Neuronal stem cell (in vitro differentiated cells): ENCODE results near the gene KRTAP4-9.
"Not testable (repeated sequence)": the region's sequence is repeated elsewhere in the genome, so short reads cannot be mapped to it uniquely, and the experiment has no call there.

Source experiments
- DNase-seq: peaks from one replicate; pipeline ENCODE4 v3.0.0-alpha.2; 2013; ENCODE audit warnings: low spot score
- H2AFZ ChIP-seq: one replicate; pipeline ENCODE4 v1.6.1; 2013; ENCODE audit warnings: mild to moderate bottlenecking, low read length, inconsistent platforms
- H2AK5ac ChIP-seq: 2 replicates; pipeline ENCODE4 v1.6.1; 2013; ENCODE audit warnings: low read depth, mild to moderate bottlenecking, inconsistent platforms, low read length, moderate library complexity, mixed read lengths
- H2BK120ac ChIP-seq: 2 replicates; pipeline ENCODE4 v1.6.1; 2013; ENCODE audit warnings: low read depth, mild to moderate bottlenecking, inconsistent platforms, low read length, moderate library complexity, mixed read lengths
- H2BK12ac ChIP-seq: one replicate; pipeline ENCODE4 v1.6.1; 2013; ENCODE audit warnings: low read length, inconsistent platforms
- H2BK15ac ChIP-seq: 2 replicates; pipeline ENCODE4 v1.6.1; 2013; ENCODE audit warnings: mild to moderate bottlenecking, low read length, inconsistent platforms, mixed read lengths
- H2BK5ac ChIP-seq: one replicate; pipeline ENCODE4 v1.6.1; 2013; ENCODE audit warnings: inconsistent platforms, mild to moderate bottlenecking, low read length, moderate library complexity
- H3K14ac ChIP-seq: one replicate; pipeline ENCODE4 v1.6.1; 2013; ENCODE audit warnings: low read length, inconsistent platforms
- H3K18ac ChIP-seq: 2 replicates; pipeline ENCODE4 v1.6.1; 2013; ENCODE audit warnings: low read length, inconsistent platforms
- H3K23ac ChIP-seq: 2 replicates; pipeline ENCODE4 v1.6.1; 2013; ENCODE audit warnings: low read depth, mild to moderate bottlenecking, mixed read lengths, low read length, inconsistent platforms; ENCODE audit not compliant: poor library complexity
- H3K27ac ChIP-seq: replicated peaks from 3 replicates; pipeline ENCODE4 v1.5.1; 2013; ENCODE audit warnings: low read length, inconsistent platforms
- H3K27me3 ChIP-seq, 3 experiments: 2 replicates each; pipeline ENCODE4 v1.6.1; 2013; ENCODE audit warnings: low read length in 3 of 3, mild to moderate bottlenecking in 2 of 3, inconsistent platforms in 1 of 3, low read depth in 1 of 3, mixed read lengths in 1 of 3, moderate library complexity in 1 of 3; ENCODE audit not compliant: control insufficient read depth in 3 of 3, insufficient read depth in 3 of 3
- H3K36me3 ChIP-seq, 2 donors: replicated peaks in 1 of 2; 2 replicates each; pipeline ENCODE4 v1.6.1; 2013; ENCODE audit warnings: low read length in 2 of 2; ENCODE audit not compliant: control insufficient read depth in 2 of 2, insufficient read depth in 2 of 2
- H3K4ac ChIP-seq: 2 replicates; pipeline ENCODE4 v1.6.1; 2013; ENCODE audit warnings: inconsistent platforms, mild to moderate bottlenecking, low read length, moderate library complexity
- H3K4me1 ChIP-seq, 2 donors: 1 replicate in 1 of 2; 2 replicates in 1 of 2; pipeline ENCODE4 v1.6.1; 2013; ENCODE audit warnings: low read length in 2 of 2, low read depth in 1 of 2; ENCODE audit not compliant: control insufficient read depth in 2 of 2, insufficient read depth in 1 of 2
- H3K4me2 ChIP-seq: one replicate; pipeline ENCODE4 v1.6.1; 2013; ENCODE audit warnings: mild to moderate bottlenecking, low read length, inconsistent platforms; ENCODE audit not compliant: insufficient read depth, poor library complexity, severe bottlenecking
- H3K4me3 ChIP-seq, 2 donors: 2 replicates each; pipeline ENCODE4 v1.5.1; 2013; ENCODE audit warnings: low read length in 2 of 2, mild to moderate bottlenecking in 2 of 2, inconsistent platforms in 1 of 2, moderate library complexity in 1 of 2
- H3K79me1 ChIP-seq: one replicate; pipeline ENCODE4 v1.6.1; 2013; ENCODE audit warnings: low read depth, mild to moderate bottlenecking, inconsistent platforms, low read length, moderate library complexity
- H3K9ac ChIP-seq: one replicate; pipeline ENCODE4 v1.6.1; 2013; ENCODE audit warnings: mild to moderate bottlenecking, low read depth, low read length, inconsistent platforms; ENCODE audit not compliant: poor library complexity
- H3K9me3 ChIP-seq, 2 donors: replicated peaks in 1 of 2; 2 replicates each; pipeline versions ENCODE3 to v1.6.1; 2013; ENCODE audit warnings: low read length in 2 of 2, mild to moderate bottlenecking in 2 of 2, inconsistent platforms in 1 of 2, low read depth in 1 of 2, mixed read lengths in 1 of 2, moderate library complexity in 1 of 2; ENCODE audit not compliant: control insufficient read depth in 2 of 2, insufficient read depth in 1 of 2
- H4K8ac ChIP-seq: one replicate; pipeline ENCODE4 v1.6.1; 2013; ENCODE audit warnings: low read depth, mild to moderate bottlenecking, inconsistent platforms, low read length, moderate library complexity
- H4K91ac ChIP-seq: one replicate; pipeline ENCODE4 v1.6.1; 2013; ENCODE audit warnings: low read length, low read depth, mild to moderate bottlenecking, inconsistent platforms; ENCODE audit not compliant: poor library complexity
- WGBS, 2 donors: extraction: QIAGEN DNeasy Blood & Tissue Kit; methylation state at CpG; one replicate each; pipeline ENCODE4 v1.1.7; 2013; ENCODE audit warnings: missing lambda C conversion rate in 2 of 2, mixed read lengths in 1 of 2; ENCODE audit not compliant: insufficient read length in 2 of 2, insufficient replicate concordance in 1 of 2; ENCODE audit errors: extremely low coverage in 2 of 2; 5-methylcytosine and 5-hydroxymethylcytosine counted together

KRTAP4-9 gene

DNA sequence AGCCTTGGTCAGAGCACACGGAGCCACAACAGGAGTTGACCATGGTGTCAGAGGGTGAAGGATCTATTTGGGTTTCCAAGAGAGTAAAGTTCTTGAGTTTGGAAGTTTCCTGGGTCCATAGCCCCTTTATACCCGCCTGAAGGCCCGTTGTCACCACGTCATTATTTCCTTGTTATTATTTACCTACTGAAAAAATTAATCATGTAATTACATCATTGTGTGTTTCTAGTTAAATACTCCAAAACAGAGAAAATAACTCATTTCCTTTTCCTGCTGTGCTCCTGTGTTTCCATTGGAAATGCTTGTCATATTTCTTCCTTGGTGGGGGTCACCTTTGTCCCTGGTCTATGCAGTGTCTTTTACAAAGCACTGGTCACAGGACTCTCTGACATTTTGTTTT is 7.1 kb upstream of the KRTAP4-9 start, which contains the start of gene KRTAP4-8:
KRTAP4-8 (minus strand) TSS at position 101 of the 400 bp plus-strand sequence; CDS start at position 43, 58 bp downstream.
- Histone ChIP-seq H3K27ac (no peak within 1 kb of the TSS), H3K4ac (no peak within 1 kb of the TSS), H2AFZ (no peak within 1 kb of the TSS), H3K9me3 (peaks cover 0 to 3% of the 10 kb centered on the region in 2 donors), H3K23ac (no peak within 1 kb of the TSS), H3K36me3 (no peaks in the 10 kb centered on the region), H3K14ac (no peak within 1 kb of the TSS), H3K27me3 (no peaks in the 10 kb centered on the region), H2BK15ac (no peak within 1 kb of the TSS), H3K79me1 (no peaks in the 10 kb centered on the region), H3K4me1 (peaks cover 0 to 2% of the 10 kb centered on the region in 2 donors), H2BK5ac (no peak within 1 kb of the TSS), H2AK5ac (no peak within 1 kb of the TSS), H4K8ac (no peak within 1 kb of the TSS), H3K4me3 (no peak within 1 kb of the TSS), H3K4me2 (no peak within 1 kb of the TSS), H3K18ac (no peak within 1 kb of the TSS), H3K9ac (no peak within 1 kb of the TSS), H2BK120ac (no peak within 1 kb of the TSS), H2BK12ac (no peak within 1 kb of the TSS), H4K91ac (no peak within 1 kb of the TSS)
- DNase-seq, result no peak
- WGBS, 2 donors, result no CpG with 5 or more reads among the region's 4 CpGs

DNA sequence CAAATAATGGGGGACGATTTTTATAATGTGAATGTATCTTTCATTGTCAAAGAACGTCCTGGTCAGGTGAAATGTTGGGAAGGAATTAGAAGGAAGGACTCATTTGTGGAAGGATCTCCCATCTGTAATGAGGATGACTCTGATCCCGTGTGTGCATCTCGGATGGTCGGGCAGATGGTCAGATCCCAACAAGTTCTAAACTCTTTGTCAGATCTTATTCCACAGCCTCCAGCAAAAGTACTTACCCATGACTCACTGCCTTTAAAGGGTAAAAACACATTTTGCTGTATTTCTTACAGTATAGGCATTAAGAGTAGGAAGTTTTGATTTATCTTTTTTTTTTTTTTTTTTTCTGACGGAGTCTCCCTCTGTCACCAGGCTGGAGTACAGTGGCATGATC is 6.7 kb upstream of the KRTAP4-9 start:
- Histone ChIP-seq H3K23ac (no peak overlapping the region), H3K4ac (no peak overlapping the region), H3K4me2 (no peak overlapping the region), H2BK120ac (no peak overlapping the region), H3K36me3 (no peaks in the 10 kb centered on the region), H3K4me1 (peaks cover 0 to 2% of the 10 kb centered on the region in 2 donors), H2BK15ac (no peak overlapping the region), H3K9me3 (peaks cover 0 to 3% of the 10 kb centered on the region in 2 donors), H3K18ac (no peak overlapping the region), H2BK12ac (no peak overlapping the region), H4K91ac (no peak overlapping the region), H3K27ac (no peak overlapping the region), H3K27me3 (no peaks in the 10 kb centered on the region), H4K8ac (no peak overlapping the region), H3K4me3 (no peak overlapping the region), H2BK5ac (no peak overlapping the region), H3K14ac (no peak overlapping the region), H3K9ac (no peak overlapping the region), H2AK5ac (no peak overlapping the region), H2AFZ (no peak overlapping the region), H3K79me1 (no peaks in the 10 kb centered on the region)
- no CpG with 5 or more reads among the region's 6 CpGs for WGBS, 2 donors
- no peak for DNase-seq

DNA sequence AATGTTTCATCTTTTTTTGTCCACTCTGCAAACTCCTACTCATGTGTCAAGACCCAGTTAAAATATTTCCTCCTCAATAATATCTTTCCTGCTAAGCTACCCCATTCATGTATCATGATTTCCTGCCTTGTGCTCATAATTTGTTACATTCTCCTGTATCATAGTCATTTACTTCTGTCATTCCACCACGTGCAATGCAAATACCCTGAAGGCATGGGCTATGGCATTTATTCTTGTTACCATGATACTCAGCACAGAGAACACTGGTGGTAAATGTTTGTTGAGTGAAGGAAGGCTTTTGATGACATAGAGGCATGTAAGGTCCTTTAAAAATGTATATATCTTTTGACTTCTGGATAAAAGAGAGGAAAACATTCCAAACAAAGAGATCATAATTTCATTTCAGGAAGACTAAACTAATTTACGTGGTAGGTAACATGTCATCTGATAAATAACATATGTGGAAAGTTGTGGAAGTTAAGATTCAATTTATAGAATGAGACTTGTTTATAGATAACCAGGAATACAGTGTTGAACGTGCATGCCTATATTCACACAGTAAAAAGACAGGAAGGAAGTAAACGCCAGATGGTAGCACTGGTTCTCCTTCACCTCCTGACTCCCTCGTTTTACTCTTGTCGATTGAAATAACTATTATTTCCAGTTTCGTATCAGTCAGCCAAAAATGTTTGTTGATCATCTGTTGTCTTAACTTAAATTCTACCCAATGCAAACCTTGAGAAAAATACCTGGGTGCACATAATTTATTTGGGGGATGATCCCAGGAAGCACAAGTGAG is 5.3 kb upstream of the KRTAP4-9 start:
- not testable (repeated sequence) for H2BK120ac ChIP-seq, H3K27me3 ChIP-seq, H3K36me3 ChIP-seq, H3K14ac ChIP-seq, H3K4ac ChIP-seq, H3K4me2 ChIP-seq, H3K79me1 ChIP-seq, H4K91ac ChIP-seq, H2BK5ac ChIP-seq, H3K9me3 ChIP-seq, H3K27ac ChIP-seq, H3K23ac ChIP-seq, H4K8ac ChIP-seq, H3K18ac ChIP-seq, H2AFZ ChIP-seq, DNase-seq, H3K9ac ChIP-seq, H2BK15ac ChIP-seq, H3K4me1 ChIP-seq, H2BK12ac ChIP-seq, H3K4me3 ChIP-seq, H2AK5ac ChIP-seq
- WGBS, 2 donors, result no CpG with 5 or more reads among the region's 7 CpGs

DNA sequence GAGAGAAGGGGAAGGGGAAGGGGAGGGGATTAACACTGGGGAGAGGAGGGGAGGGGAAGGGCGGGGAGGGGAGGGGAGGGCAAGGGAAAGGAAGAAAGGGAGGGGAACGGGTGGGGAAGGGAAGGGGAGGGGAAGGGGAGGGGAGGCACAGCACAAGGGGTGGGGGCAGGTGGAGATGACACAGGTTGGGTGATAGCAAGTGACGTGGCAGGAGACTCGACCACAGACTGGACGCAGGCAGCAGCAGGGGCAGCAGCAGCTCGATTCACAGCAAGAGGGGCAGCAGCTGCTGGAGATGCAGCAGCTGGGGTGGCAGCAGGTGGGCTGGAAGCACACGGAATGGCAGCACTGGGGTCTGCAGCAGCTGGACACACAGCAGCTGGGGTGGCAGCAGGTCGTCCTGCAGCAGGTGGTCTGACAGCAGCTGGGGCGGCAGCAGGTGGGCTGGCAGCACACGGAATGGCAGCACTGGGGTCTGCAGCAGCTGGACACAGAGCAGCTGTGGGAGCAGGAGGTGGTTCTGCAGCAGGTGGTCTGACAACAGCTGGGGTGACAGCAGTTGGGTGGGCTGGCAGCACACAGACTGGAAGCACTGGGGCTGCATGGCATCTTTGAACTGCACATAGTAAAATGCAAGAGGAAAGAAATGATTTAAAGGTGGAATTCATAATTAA is 3.5 kb upstream of the KRTAP4-9 start, which contains the start of gene KRTAP4-16:
KRTAP4-16 (minus strand) TSS at position 624 of the 674 bp plus-strand sequence; CDS start at position 624, 0 bp downstream.
- no peak within 1 kb of the TSS for H3K4me2 ChIP-seq
- no CpG with 5 or more reads among the region's 10 CpGs for WGBS, 2 donors
- peak within 1 kb of the TSS; percentile 60 for H3K9ac ChIP-seq
- H4K8ac ChIP-seq, result peak within 1 kb of the TSS; percentile 82
- no peaks in the 10 kb centered on the region for H3K79me1 ChIP-seq
- H3K14ac ChIP-seq, result peak within 1 kb of the TSS; percentile 71
- H2AFZ ChIP-seq, result no peak within 1 kb of the TSS
- H3K18ac ChIP-seq, result peak within 1 kb of the TSS; percentile 85
- no peaks in the 10 kb centered on the region for H3K27me3 ChIP-seq
- H2BK15ac ChIP-seq, result peak within 1 kb of the TSS; percentile 38
- H2BK120ac ChIP-seq, result no peak within 1 kb of the TSS
- H3K4ac ChIP-seq, result no peak within 1 kb of the TSS
- H3K9me3 ChIP-seq, result no peaks in the 10 kb centered on the region
- H3K27ac ChIP-seq, result no peak within 1 kb of the TSS
- no peak within 1 kb of the TSS for H4K91ac ChIP-seq
- peak within 1 kb of the TSS; percentile 68 for H3K23ac ChIP-seq
- peak within 1 kb of the TSS; percentile 71 for H2AK5ac ChIP-seq
- DNase-seq, result no peak
- H2BK5ac ChIP-seq, result no peak within 1 kb of the TSS
- peak within 1 kb of the TSS; percentile 58 for H2BK12ac ChIP-seq
- H3K4me1 ChIP-seq, result peaks cover 0 to 2% of the 10 kb centered on the region in 2 donors
- H3K36me3 ChIP-seq, result no peaks in the 10 kb centered on the region
- no peak within 1 kb of the TSS for H3K4me3 ChIP-seq
